Panc1 (cell line): Measurements from ENCODE around the gene GUCY2F. TPM values are rescaled to one million over a fixed set of nuclear protein-coding genes. Genes with fewer than 3 reads are reported as not detected.

ENCODE experiments used
- ATAC-seq: fragments of 200-7000 bp; cut with Tn5 transposase; 2 replicates; pipeline ENCODE4 v1.9.1; 2020; ENCODE audit warnings: mild to moderate bottlenecking, moderate library complexity
- BruUV-seq: library from RNA; stranded (reverse); fragments of 400-500 nt; replicated peaks from 2 replicates; lab custom pipeline; 2021; lab: Mats Ljungman, UMichigan
- CTCF ChIA-PET: fragments of 300-600 bp; sonication (Branson Sonifier 250); formaldehyde crosslinking; loops from one replicate; lab custom pipeline; 2022; ENCODE audit warnings: antibody characterized with exemption; lab: Charles Lee
- POLR2A ChIA-PET: fragments of 300-600 bp; sonication (Branson Sonifier 250); formaldehyde crosslinking; loops from one replicate; lab custom pipeline; 2022; ENCODE audit warnings: antibody characterized with exemption; lab: Charles Lee
- DNase-seq: peaks from one replicate; pipeline ENCODE4 v3.0.0-alpha.2; 2010; ENCODE audit warnings: low read depth, low spot score
- H3K27ac ChIP-seq: 2 replicates; pipeline ENCODE4 v1.5.1; 2011; ENCODE audit warnings: mild to moderate bottlenecking, low read length, inconsistent platforms
- H3K27me3 ChIP-seq: fragments of 200-500 bp; sonication (Bioruptor generic); 2 replicates; pipeline ENCODE4 v1.6.0; 2014; ENCODE audit warnings: low read length, inconsistent platforms; ENCODE audit not compliant: control insufficient read depth, insufficient read depth
- H3K36me3 ChIP-seq: fragments of 200-500 bp; sonication (Bioruptor generic); 2 replicates; pipeline ENCODE4 v1.5.1; 2014; ENCODE audit warnings: inconsistent platforms, mild to moderate bottlenecking, low read length, moderate library complexity; ENCODE audit not compliant: control insufficient read depth, insufficient read depth
- H3K4me1 ChIP-seq: 2 replicates; pipeline ENCODE4 v1.5.1; 2011; ENCODE audit warnings: inconsistent platforms, mild to moderate bottlenecking, low read length, moderate library complexity; ENCODE audit not compliant: control insufficient read depth, insufficient read depth
- H3K4me3 ChIP-seq, 2 experiments: 2 replicates each; pipeline ENCODE4 v1.5.1; 2011 to 2012; ENCODE audit warnings: low read depth in 2 of 2, low read length in 2 of 2, mild to moderate bottlenecking in 2 of 2, inconsistent platforms in 1 of 2, moderate library complexity in 1 of 2
- H3K9me3 ChIP-seq: fragments of 200-500 bp; sonication (Bioruptor generic); 2 replicates; pipeline ENCODE4 v1.5.1; 2014; ENCODE audit warnings: low read depth, mild to moderate bottlenecking, inconsistent platforms, low read length, moderate library complexity; ENCODE audit not compliant: control insufficient read depth, insufficient read depth
- POLR2AphosphoS5 ChIP-seq: IDR thresholded peaks from 2 replicates; pipeline ENCODE4 v1.6.1; 2012; ENCODE audit warnings: mild to moderate bottlenecking, low read depth, low read length, moderate library complexity
- SIN3A ChIP-seq: IDR thresholded peaks from 2 replicates; pipeline ENCODE4 v1.6.1; 2012; ENCODE audit warnings: low read depth, mild to moderate bottlenecking, low read length, moderate library complexity, borderline replicate concordance; ENCODE audit not compliant: insufficient read depth
- TCF7L2 ChIP-seq: IDR thresholded peaks from 2 replicates; pipeline ENCODE4 v1.6.1; 2011; ENCODE audit warnings: mild to moderate bottlenecking, low read depth, low read length, inconsistent platforms
- in situ Hi-C: cut with HindIII; loops from 2 replicates; pipeline ENCODE4 v1.10.0; 2016; ENCODE audit warnings: low sequenced_read_pairs, low pct_unique_long_range_greater_than_20kb
- intact Hi-C: fragments of 100-400 bp; cut with micrococcal nuclease; formaldehyde crosslinking; loops from one replicate; pipeline ENCODE4 v1.10.0; 2022; ENCODE audit not compliant: unreplicated experiment
- total RNA-seq: library from RNA; stranded (reverse); gene quantifications from one replicate; pipeline ENCODE4 v1.2.1, GENCODE V29; 2021; ENCODE audit not compliant: unreplicated experiment
- TF ChIP-seq, protein P1 (sequence below), 2 experiments: IDR thresholded peaks; 2 replicates each; pipeline ENCODE4 v1.6.1; 2011 to 2012; ENCODE audit warnings: low read depth in 2 of 2, control low read depth in 1 of 2, low read length in 1 of 2, mild to moderate bottlenecking in 1 of 2, moderate library complexity in 1 of 2; ENCODE audit not compliant: insufficient read depth in 1 of 2
- TF ChIP-seq, protein P2 (sequence below): fragments of 450-650 bp; IDR thresholded peaks from 2 replicates; pipeline ENCODE4 v1.5.1; 2017; ENCODE audit warnings: mild to moderate bottlenecking

Gene GUCY2F
- total RNA-seq, 1 experiment from 2014 or later, result not detected

DNA sequence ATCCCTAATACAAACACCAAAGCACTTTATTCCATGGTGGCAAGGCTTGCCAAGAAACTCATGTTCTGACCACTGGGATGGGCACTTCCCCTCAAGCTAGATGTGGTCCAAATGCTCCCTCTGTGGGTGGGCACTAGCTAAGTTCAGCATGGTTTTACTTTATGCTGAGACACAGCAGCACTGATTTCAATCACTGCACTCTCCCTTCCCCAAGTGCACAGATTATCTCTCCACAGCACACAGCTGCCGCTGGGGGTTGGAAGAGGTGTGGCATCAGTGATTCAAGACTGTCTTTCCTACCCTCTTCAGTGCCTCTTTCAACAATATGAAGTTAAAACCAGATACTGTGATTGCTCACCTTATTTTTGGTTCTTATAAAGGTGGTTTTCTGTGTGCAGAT is 16.5 kb upstream of the GUCY2F start:
- no peak for ATAC-seq
- CTCF ChIA-PET, result no interaction called here

DNA sequence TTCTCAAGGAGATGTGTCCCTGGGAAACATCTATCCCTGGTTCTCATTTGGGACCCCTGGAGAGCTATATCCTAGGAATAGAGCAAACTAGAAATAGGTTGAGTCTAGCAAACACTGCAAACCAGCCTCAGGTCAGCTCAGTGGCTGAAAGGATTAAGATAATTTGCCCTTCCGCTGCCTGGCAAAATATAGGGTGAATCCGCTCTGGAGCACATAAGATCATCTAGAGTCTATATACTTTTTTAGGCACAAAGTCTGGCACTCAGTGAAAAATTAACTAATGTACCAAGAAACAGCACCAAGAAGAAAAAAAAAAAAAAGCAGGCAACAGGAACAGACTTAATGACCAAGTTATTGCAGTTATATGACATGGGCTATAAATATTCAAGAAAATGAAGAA is 7.3 kb upstream of the GUCY2F start:
- TF ChIP-seq, protein P1, sequence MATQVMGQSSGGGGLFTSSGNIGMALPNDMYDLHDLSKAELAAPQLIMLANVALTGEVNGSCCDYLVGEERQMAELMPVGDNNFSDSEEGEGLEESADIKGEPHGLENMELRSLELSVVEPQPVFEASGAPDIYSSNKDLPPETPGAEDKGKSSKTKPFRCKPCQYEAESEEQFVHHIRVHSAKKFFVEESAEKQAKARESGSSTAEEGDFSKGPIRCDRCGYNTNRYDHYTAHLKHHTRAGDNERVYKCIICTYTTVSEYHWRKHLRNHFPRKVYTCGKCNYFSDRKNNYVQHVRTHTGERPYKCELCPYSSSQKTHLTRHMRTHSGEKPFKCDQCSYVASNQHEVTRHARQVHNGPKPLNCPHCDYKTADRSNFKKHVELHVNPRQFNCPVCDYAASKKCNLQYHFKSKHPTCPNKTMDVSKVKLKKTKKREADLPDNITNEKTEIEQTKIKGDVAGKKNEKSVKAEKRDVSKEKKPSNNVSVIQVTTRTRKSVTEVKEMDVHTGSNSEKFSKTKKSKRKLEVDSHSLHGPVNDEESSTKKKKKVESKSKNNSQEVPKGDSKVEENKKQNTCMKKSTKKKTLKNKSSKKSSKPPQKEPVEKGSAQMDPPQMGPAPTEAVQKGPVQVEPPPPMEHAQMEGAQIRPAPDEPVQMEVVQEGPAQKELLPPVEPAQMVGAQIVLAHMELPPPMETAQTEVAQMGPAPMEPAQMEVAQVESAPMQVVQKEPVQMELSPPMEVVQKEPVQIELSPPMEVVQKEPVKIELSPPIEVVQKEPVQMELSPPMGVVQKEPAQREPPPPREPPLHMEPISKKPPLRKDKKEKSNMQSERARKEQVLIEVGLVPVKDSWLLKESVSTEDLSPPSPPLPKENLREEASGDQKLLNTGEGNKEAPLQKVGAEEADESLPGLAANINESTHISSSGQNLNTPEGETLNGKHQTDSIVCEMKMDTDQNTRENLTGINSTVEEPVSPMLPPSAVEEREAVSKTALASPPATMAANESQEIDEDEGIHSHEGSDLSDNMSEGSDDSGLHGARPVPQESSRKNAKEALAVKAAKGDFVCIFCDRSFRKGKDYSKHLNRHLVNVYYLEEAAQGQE (IDR thresholded peaks at IDR 0.05; ENCODE audit: insufficient read depth in 1 of 2, low read depth in 2 of 2, low read length in 1 of 2), result no peak
- no peak for TF ChIP-seq TCF7L2
- no peak for TF ChIP-seq POLR2AphosphoS5
- no peak for TF ChIP-seq SIN3A
- TF ChIP-seq, protein P2, sequence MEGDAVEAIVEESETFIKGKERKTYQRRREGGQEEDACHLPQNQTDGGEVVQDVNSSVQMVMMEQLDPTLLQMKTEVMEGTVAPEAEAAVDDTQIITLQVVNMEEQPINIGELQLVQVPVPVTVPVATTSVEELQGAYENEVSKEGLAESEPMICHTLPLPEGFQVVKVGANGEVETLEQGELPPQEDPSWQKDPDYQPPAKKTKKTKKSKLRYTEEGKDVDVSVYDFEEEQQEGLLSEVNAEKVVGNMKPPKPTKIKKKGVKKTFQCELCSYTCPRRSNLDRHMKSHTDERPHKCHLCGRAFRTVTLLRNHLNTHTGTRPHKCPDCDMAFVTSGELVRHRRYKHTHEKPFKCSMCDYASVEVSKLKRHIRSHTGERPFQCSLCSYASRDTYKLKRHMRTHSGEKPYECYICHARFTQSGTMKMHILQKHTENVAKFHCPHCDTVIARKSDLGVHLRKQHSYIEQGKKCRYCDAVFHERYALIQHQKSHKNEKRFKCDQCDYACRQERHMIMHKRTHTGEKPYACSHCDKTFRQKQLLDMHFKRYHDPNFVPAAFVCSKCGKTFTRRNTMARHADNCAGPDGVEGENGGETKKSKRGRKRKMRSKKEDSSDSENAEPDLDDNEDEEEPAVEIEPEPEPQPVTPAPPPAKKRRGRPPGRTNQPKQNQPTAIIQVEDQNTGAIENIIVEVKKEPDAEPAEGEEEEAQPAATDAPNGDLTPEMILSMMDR, result no peak
- intact Hi-C loops (no loop called here), in situ Hi-C loops (no loop called here)
- BruUV-seq, result no TSS peak
- no peaks in the 10 kb centered on the region for H3K4me1 ChIP-seq
- peaks cover 3% of the 10 kb centered on the region; the same call in 1 of the 2 replicates for H3K27me3 ChIP-seq
- no peak overlapping the region for H3K27ac ChIP-seq
- no peak overlapping the region for H3K4me3 ChIP-seq
- no peaks in the 10 kb centered on the region for H3K36me3 ChIP-seq
- ChIA-PET CTCF (interaction anchor here (0.7 kb wide), 1 partner anchor 196 kb away, joined by 6 read pairs; no protein-coding TSS in a partner anchor), POLR2A (no interaction called here)
- DNase-seq (no peak), ATAC-seq (no peak)
- no peaks in the 10 kb centered on the region for H3K9me3 ChIP-seq

More for the DNA sequence above, 16.5 kb upstream of the GUCY2F start:
- POLR2A ChIA-PET, result no interaction called here
- H3K36me3 ChIP-seq, result no peaks in the 10 kb centered on the region
- no peak overlapping the region for H3K4me3 ChIP-seq
- in situ Hi-C loops (no loop called here), intact Hi-C loops (no loop called here)
- no TSS peak for BruUV-seq
- H3K4me1 ChIP-seq, result no peaks in the 10 kb centered on the region
- DNase-seq, result no peak
- 0 out of 2 replicates have a peak, but pooled peaks cover 3% of the 10 kb centered on the region for H3K27me3 ChIP-seq
- H3K9me3 ChIP-seq, result no peaks in the 10 kb centered on the region
- TF ChIP-seq, protein P2, result no peak
- TF ChIP-seq SIN3A (no peak), TCF7L2 (no peak), POLR2AphosphoS5 (no peak)
- TF ChIP-seq, protein P1 (IDR thresholded peaks at IDR 0.05; ENCODE audit: insufficient read depth in 1 of 2, low read depth in 2 of 2, low read length in 1 of 2), result no peak
- no peak overlapping the region for H3K27ac ChIP-seq
